Kidney epithelial cell (primary cell): ENCODE data around the gene DMXL2. TPM values are rescaled to one million over a fixed set of nuclear protein-coding genes. Genes with fewer than 3 reads are reported as not detected.
"Not testable (repeated sequence)": the region's sequence is repeated elsewhere in the genome, so short reads cannot be mapped to it uniquely, and the experiment has no call there.

Source experiments
- DNase-seq: peaks from one replicate; pipeline ENCODE4 v3.0.0-alpha.2; 2010; ENCODE audit warnings: low read depth
- H3K27me3 ChIP-seq: 2 replicates; pipeline ENCODE4 v1.6.0; 2011; ENCODE audit warnings: low read length; ENCODE audit not compliant: control insufficient read depth, insufficient read depth
- H3K36me3 ChIP-seq: 2 replicates; pipeline ENCODE4 v1.5.1; 2011; ENCODE audit warnings: low read length; ENCODE audit not compliant: control insufficient read depth, insufficient read depth
- H3K4me3 ChIP-seq: 2 replicates; pipeline ENCODE4 v1.5.1; 2011; ENCODE audit warnings: low read depth, mild to moderate bottlenecking, control low read depth, low read length
- CTCF ChIP-seq: IDR thresholded peaks from 2 replicates; pipeline ENCODE4 v1.5.1; 2011; ENCODE audit warnings: mild to moderate bottlenecking, moderate library complexity, low read length, control low read depth, inconsistent platforms; ENCODE audit not compliant: insufficient read depth, poor library complexity, severe bottlenecking
- total RNA-seq: library from RNA; depleted of rRNA; stranded (reverse); fragments of >200 nt; gene quantifications from 2 replicates; pipeline ENCODE4 v1.2.3, GENCODE V29; 2015

DMXL2 gene
- total RNA-seq, 1 donor from 2014 or later = 31.7 TPM

GRCh38 chr15:51661072-51661471, 38.5 kb upstream of the DMXL2 start:
- no peak for DNase-seq
- Histone ChIP-seq H3K27me3 (no peaks in the 10 kb centered on the region), H3K4me3 (no peak overlapping the region), H3K36me3 (no peaks in the 10 kb centered on the region)
- TF ChIP-seq CTCF = no peak

DNA sequence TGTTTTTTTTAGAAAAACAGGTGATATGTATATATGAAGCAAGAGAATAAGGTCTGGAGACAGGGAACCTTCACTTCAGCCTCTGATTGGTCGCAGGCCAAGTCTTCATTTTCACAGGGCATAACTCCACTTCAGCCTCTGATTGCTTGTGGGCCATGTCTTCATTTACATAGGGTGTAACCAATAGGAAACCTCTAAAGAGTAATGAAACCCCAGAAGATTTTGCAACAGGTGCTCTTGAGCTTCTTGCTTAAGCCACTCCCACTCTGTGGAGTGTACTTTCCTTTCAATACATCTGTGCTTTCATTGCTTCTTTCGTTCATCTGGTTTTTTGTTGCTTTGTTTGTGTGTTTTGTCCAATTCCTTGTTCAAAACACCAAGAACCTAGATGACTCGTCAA, 36.1 kb upstream of the DMXL2 start:
- Histone ChIP-seq H3K4me3 (no peak overlapping the region), H3K36me3 (no peaks in the 10 kb centered on the region), H3K27me3 (no peaks in the 10 kb centered on the region)
- no peak for TF ChIP-seq CTCF
- no peak for DNase-seq

DNA sequence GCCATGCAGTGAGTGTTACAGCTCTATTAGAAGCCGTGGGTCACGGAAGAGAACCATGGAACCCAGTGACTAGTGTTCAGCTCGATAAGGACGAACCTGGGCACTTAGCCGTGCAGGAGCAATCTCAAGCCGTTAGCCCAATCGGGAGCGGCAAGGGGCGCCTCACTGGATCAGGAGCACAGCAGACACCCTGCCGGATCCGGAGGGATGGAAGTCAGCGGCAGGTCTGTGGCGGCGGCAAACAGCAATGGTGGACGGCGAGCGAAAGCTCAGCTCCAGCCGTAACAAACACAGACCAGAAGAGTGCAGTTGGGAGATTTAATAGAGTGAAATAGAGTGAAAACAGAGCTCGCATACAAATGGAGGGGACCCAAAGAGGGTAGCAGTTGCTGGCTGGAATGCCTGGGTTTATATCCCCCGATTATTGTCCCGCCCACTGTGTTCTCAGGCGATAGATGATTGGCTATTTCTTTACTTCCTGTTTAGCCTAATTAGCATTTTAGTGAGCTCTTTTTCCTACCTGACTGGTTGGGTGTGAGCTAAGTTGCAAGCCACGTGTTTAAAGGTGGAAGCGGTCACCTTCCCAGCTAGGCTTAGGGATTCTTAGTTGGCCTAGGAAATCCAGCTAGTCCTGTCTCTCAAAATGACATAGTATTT, 33.0 kb upstream of the DMXL2 start:
- H3K4me3 ChIP-seq, H3K27me3 ChIP-seq, DNase-seq, H3K36me3 ChIP-seq: not testable (repeated sequence)

DNA sequence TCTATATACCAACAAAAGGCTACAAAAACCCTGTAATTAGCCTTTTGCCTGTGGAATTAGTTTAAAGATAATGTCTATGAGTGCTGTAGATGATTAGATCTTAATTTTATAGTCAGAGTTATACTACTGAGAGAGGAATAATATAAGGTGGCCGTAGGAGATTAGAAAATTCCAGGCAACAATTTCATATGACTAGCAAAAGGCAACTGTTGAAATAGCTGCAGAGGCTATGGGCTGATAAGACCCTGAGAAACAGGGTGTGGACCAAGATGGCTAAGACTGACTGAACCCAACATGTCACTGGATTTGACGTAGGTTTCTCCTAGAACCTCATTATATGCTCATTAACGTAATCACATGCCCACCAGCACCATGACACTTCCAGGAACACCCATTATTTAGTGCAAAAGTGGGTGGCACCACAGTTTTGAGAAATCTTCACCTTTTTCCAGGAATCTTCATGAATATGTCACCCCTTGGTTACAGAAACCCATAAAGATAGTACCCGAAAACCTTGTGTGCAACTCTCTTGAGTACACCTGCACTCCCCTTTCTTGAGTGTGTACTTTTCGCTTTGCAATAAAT, 29.6 kb upstream of the DMXL2 start:
- no peak overlapping the region for H3K4me3 ChIP-seq
- no peak for TF ChIP-seq CTCF

DNA sequence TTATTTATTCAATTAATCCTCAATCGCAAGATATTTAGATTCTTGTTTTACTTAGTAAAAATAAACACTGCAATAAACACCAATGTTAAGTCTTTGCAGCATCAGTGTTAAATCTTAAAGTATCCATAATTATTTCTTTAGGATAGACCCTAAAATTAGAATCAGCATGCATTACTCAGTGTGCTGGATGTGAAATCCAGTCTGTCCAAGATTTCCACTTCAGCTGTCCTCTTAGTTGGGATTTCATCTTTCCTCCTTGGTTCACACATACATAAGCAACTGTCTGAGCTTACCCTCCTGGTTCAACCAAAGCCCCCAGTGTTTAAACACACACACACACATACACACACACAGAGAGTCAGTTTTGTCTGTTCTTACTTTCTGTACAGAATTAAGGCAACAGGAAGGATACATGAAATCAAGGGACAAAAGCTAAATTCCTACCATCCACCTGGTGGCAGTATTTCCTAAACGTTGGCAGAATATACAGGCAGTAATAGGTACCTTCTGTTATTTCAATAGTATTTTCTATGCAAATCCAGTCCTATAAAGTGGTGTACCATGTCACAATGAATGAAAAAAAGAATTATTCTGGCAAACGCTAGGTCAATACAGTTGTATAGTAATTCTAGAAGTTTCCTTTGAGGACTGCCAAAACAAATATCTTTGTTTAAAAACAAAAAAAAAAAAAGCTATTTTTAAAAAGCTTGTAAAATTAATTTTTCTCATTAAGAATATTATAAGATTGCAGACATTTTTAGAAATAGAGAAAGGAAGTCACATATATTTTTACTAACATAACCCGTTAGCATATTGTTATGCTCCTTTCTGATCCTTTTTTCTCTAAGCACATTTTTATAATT, 27.3 kb upstream of the DMXL2 start:
- peaks cover 4% of the 10 kb centered on the region for H3K27me3 ChIP-seq
- DNase-seq = peak; percentile 31
- no peaks in the 10 kb centered on the region for H3K36me3 ChIP-seq
- H3K4me3 ChIP-seq = no peak overlapping the region
- TF ChIP-seq CTCF = peak; percentile 60

More for the DNA sequence above, 29.6 kb upstream of the DMXL2 start:
- no peak for DNase-seq
- Histone ChIP-seq H3K27me3 (peaks cover 4% of the 10 kb centered on the region), H3K36me3 (no peaks in the 10 kb centered on the region)

- not testable (repeated sequence) for H3K27me3 ChIP-seq, DNase-seq, H3K36me3 ChIP-seq, H3K4me3 ChIP-seq
Observed at GRCh38 chr15:51648643-51649042, 26.1 kb upstream of the DMXL2 start.

DNA sequence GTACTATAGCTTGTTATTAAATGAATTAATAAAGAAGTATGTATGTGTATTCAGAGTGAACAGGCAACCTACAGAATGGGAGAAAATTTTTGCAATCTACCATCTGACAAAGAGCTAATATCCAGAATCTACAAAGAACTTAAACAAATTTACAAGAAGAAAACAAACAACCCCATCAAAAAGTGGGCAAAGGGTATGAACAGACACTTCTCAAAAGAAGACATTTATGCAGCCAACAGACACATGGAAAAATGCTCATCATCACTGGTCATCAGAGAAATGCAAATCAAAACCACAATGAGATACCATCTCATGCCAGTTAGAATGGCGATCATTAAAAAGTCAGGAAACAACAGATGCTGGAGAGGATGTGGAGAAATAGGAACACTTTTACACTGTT, 25.5 kb upstream of the DMXL2 start:
- DNase-seq, H3K27me3 ChIP-seq, H3K4me3 ChIP-seq, H3K36me3 ChIP-seq: not testable (repeated sequence)
